ENCODE results near the gene MRLN.
"Not testable (repeated sequence)": the region's sequence is repeated elsewhere in the genome, so short reads cannot be mapped to it uniquely, and the experiment has no call there.

The MRLN gene

DNA sequence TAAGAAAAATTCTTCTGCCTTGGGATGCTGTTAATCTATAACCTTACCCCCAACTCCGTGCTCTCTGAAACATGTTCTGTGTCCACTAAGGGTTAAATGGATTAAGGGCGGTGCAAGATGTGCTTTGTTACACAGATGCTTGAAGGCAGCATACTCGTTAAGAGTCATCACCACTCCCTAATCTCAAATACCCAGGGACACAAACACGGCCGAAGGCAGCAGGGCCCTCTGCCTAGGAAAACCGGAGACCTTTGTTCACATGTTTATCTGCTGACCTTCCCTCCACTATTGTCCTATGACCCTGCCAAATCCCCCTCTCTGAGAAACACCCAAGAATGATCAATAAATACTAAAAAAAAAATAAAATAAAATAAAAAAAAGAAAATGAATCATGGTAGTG, 8.5 kb downstream of the MRLN start:
- not testable (repeated sequence) for DNase-seq

DNA sequence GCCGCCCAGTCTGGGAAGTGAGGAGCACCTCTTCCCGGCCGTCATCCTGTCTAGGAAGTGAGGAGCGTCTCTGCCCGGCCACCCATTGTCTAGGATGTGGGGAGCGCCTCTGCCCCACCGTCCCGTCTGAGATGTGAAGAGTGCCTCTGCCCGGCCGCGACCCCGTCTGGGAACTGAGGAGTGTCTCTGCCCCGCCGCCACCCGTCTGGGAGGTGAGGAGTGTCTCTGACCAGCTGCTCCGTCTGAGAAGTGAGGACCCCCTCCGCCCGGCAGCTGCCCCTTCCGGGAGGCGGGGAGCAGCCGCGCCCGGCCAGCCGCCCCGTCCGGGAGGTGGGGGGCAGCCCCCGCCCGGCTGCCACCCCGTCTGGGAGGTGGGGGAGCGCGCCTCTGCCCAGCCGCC, 9.1 kb downstream of the MRLN start:
- not testable (repeated sequence) for DNase-seq

DNA sequence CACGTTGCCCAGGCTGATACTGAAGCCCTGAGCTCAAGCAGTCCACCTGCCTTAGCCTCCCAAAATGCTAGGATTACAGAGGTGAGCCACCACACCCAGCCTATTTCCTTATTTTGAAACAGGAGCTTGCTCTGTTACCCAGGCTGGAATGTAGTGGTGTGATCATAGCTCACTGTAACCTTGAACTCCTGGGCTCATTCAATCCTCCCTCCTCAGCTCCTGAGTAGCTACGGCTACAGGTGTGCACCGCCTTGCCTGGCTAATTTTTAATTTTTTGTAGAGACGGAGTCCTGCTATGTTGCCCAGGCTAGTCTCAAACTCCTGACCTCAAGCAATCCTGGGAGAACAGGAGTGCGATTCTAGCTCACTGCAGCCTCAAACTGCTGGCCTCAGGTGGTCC, 11.7 kb downstream of the MRLN start:
- no peak for DNase-seq

DNA sequence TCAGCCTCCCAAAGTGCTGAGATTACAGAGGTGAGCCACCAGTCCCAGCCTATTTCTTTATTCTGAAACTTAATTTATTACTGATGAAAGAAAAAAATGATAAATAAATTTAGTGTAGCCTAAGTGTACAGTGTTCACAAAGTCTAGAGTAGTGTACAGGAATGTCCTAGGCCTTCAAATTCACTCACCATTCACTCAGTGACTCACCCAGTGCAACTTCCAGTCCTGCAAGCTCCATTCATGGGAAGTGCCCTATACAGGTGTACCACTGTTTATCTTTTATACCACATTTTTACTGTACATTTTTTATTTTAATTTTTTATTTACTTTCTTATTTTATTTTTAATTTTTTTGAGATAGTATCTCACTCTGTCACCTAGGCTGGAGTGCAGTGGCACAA, 12.2 kb downstream of the MRLN start:
- no peak for DNase-seq

DNA sequence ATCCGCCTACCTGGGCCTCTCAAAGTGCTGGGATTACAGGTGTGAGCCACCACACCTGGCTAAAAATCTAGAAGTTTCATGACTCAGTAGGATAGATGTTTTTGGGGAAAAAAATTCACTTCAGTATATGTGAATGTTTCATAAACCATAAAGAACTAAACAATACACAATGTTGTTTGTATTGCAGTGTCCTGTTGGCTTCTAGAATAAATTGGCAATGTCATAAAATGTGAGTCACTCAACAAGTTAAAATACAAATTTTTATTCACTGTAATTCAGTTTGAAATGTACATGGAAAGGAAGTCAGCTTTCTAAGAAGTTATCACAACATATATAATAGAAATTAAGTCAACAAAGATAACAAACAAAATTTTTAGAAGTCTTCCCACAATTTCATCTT, 16.5 kb downstream of the MRLN start:
- DNase-seq: no peak

DNA sequence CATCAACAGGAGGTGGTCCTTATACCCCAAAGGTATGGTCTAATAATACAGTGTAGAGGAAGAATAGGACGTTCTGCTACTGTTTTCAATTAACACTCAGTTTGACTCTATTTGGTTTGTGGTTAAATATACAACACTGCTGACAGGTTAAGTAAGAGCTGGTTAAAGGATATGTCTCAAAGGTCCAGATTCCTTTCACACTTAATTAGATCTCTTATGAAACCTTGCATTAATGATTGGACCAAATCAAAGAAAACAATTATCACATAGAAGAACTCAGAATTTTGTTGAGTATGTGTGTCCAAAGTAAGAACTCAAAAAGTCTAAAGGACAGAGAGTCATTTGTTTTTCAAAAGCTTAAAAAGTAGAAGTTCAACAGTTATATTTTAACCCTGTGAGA, 18.0 kb downstream of the MRLN start:
- no peak for DNase-seq

DNA sequence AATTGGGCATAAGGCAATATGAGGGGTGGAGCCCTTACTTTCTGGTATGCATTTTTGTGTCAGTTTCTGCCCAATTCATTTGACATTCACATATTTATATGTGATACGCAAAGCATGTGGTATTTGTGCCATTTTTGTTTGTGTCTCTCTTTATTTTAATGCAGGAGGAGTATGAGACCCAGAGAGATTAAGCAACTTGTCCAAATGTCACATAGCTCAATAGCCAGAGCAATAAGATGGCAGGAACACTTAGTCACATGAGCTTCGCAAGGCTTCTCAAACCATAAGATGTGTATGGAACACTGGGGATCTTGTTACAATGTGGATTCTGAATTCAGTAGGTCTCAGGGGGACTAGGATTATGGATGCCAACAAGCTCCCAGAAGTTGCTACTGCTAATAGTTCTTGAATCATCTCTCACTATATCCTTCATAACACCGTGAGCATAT, 19.2 kb downstream of the MRLN start:
- no peak for DNase-seq

DNA sequence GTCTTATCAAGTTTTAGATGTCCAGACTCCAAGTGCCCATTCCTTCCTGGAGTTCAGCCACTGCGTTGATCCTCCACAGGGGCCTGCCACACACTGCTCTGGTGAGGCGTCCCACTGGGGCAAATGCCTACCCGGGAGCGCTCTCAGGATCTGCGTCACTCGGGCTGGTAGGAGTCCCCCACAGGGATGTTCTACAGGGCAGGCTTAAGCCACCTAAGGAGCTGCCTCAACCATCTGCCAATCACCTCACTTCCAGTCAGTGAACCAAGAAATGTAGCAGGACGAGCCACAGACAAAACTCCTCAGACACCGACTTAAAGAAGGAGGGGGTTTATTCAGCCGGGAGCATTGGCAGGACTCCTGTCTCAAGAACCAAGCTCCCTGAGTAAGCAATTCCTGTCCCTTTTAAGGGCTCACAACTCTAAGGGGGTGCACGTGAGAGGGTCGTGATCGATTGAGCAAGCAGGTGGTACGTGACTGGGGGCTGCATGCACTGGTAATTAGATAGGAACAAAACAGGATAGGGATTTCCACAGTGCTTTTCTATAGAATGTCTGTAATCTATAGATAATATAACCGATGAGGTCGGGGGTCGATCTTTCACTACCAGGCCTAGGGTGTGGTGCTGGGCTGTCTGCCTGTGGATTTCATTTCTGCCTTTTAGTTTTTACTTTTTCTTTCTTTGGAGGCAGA, 19.8 kb downstream of the MRLN start:
- DNase-seq: not testable (repeated sequence)

DNA sequence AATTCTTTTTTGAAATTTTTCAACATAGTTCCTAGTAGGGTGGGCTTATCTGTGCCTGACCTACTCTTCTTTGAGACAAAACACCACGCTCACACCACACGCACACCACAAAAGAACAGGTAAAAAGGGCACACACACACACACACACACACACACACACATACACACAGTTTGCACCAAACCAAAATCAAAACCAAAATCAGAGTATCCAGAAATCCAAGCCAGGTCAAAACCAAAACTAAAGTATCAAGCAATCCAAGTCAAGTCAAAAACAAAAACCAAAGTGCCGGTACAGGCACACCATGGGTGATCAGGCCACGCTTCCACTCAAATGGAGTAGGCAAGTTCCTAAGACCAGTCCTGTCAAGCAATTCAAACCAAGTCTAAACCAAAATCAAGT, 20.4 kb downstream of the MRLN start:
- not testable (repeated sequence) for DNase-seq

DNA sequence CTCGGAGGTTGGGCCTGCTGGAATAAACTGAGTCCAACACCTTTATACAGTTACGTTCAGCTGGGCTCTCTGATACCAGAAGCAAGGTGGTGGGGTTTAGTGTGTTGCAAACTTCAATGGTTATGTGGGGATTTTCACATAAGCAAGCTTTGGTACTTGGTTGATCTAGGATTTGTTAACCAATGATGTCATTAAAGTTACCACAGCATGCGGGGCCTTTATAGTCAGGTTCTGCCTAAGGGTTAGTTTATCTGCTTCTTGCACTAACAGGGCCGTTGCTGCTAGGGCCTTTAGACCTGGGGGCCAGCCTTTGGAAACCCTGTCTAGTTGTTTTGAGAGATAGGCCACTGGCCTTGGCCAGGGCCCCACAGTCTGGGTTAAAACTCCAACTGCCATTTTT, 24.1 kb downstream of the MRLN start:
- DNase-seq: not testable (repeated sequence)

DNA sequence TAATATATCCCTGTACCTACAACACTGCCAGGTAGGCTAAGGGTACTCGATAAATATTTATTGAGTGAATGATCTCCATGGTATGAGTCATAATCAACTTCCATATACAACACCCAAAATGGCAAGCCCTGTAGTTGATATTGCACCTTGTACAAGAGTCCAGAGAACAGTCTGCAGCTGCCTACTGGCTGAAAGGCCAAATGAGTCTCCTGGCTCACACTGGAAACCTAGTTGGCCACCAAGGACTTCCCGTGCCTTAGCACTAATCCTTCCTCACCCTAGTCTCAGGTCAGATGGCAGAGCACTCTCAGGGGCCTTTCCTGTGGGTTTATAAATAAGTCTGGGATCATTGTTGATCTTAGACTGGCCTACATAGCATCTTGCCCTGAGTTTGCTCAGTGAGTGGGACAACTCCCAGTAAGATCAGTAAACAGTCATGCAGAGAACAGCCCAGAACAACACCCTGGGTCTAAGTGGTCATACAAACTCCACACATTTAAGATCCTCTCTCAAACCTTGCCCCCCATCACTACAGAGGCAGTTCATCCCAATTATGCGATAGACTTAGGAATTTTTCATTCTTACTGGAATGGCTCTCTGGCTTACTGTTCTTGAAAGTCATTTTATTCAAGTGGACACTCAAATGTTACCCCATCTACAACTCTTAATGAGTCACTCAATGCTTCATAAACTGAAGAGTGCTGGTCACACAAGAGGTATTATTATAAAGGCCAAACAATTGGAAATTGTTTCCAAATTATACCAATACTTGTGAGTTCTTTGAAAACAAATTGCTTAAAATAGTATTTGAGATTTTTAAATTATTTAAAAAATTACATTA, 28.9 kb downstream of the MRLN start:
- no peak for DNase-seq

DNA sequence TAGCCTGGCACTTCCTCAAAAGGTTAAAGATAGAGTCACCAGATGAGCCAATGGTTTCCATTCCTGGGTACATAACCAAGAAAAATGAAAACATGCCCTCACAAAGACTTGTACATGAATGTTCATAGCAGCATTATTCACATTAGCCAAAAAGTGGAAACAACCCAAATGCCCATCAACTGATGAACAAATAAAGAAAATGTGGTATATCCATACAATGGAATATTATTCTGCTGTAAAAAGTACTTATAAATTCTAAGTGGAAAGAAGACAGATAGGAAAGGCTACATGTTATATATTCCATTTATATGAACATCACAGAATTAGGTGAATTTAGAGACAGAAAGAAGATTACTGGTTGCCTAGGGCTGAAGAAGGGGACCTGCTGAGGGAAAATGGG, 32.9 kb downstream of the MRLN start:
- no peak for DNase-seq

DNA sequence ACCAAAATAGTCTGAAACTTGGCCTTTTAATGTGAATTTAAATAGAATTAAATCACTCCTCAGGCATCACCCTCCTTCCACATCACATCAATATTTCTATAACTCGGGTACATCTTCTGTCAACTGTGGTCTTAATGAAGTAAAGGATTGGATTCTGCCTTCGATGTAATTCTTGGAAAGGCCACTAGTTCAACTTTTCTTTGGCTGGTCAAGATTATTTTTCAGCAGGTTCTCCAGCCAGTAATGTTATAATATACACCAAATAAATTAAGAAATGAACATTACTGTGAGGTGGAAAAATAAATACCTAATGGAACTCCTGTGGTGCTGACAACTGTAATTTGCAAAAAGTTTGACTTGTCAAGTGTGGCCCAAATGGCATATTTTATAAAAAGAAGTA, 33.9 kb downstream of the MRLN start:
- DNase-seq: no peak

DNA sequence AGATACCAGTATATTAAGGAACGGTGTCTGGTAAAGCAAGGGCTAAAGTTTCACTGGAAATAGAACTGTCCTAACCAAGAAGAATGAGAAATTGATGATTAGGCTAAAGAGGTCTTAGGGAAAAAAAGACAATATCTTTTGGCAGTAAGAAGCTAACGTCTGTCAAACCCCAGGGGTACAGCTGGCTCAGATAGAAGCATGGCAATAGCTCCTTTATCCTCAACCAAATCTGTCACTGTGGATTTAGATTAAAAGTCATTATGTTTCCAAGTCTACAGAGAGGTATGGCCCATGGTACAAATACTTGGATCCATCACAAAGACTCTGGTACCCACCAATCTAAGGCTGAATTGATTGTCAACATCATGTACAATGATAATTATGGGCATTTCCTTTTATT, 35.0 kb downstream of the MRLN start:
- DNase-seq: no peak

DNA sequence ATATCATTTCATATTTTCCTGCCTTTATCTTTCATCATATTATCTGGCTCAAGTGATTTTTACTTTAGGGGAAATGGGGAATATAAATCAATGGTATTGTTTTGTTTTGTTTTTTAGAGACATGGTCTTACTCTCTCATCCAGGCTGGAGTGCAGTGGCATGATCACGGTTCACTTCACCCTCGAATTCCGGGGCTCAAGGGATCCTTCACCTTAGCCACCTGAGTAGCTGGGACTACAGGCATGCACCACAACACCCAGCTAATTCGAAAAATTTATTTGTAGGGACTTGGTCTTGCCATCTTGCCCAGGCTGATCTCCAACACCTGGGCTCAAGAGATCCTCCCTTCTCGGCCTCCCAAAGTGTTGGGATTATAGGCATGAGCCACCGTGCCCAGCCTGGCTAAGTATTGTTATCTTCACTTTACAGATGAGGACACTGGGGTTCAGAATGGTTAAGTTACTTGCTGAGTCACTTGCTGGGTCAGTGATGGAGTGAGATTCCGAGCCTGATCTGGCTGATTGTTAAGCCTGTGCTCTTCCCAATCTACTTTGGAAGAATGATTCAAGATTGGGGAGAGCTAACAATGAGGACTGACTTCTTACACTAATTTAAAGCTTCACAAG, 39.9 kb downstream of the MRLN start:
- no peak for DNase-seq

DNA sequence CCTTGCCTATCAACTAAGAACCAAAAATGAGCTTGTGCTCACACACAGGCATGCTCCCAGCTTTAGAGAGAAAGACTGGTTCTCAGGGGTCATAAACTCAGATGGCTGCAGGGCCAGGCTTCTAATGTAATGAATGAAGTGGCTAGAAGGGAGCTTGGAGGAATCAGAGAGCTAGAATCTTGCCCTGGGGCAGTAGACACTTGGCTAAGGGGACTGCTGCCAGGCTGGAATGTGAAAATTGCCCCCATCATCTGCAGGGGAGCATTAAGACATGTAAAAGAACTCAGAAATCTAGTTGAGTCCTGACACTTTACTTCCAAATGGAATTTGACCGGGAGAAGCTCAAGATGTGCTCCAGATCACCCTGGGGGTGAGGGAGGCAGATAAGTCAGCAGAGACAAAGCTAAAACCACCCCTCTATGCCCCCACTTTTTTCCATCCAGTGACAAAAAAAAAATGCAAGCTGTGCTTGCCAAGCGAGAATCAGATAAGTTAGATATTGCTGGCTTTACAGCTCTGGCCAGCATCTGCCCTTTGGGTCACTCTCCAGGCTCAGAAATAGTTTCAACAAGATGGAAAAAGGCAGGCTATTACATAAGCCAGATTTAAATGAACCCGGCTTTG, 41.3 kb downstream of the MRLN start:
- no peak for DNase-seq

DNA sequence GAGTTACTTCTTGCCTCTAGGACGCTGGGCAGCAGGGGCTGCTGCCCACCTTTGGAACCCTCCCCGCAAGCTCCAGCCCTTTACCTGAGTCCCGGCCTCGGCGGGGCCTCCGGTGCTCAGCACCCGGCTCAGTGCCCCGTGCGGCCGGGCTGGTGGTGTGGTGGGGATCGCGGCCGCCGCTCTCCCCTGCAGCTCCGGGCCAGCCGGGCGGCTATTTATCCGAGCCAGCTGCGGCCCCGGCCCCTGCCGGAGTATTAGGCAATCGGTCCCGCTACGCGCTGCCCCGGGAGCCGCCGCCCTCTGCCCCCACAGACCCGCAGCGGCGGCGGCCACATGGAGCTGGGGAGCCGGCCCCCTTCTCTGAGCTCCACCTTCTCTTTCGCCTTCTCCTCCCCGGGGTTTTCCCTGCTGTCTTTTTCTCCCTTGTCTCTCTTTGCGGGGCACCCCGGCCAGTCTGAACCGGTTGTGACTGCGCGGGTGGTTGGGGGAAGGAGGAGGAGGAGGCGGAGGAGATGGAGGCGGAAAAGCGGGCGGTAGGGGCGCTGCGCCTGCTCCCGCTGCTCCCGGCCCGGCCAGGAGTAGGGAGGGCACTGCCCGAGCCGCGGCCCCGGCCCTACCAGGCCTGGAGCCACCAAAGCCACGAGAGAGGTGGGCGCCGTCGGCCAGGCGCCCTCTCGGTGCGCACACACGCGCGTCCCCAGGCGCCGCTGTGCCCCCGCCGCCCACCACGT, 43.7 kb downstream of the MRLN start, which contains the start of gene SLC16A9:
Gene SLC16A9, minus strand, starts transcription at position 456 of the 731 bp plus-strand sequence. CDS start 25,559 bp downstream, outside the sequence.
- peak; percentile 1 to 68 (median 61) for DNase-seq

DNA sequence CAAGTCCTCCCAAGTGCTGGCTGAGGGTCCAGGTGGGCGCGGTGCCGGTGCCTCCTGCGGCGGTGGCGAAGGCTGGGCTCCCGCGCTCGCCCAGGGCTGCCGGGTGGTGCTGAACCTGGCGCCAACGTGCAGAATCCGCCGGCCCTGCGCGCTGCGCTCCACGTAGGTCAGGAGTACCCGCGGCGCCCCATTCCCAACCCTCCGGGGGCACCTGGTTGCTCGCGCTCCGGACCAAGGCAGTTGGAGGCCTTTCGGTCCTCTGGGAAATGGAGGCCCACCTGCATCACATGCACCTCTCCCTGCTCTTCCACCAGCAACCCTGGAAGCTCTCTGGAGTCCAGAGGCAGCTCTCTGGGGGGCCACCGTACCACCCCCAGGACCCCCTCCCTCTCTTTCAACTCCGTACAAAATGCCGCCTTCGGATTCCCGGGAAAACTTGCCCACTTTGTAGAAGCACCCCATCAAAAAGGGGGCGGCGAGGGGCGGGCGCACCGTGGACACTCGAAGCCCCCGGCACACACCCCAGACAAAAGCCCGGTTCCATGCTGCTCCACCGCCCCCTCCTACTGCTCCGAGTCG, 44.4 kb downstream of the MRLN start:
- peak; percentile 7 to 39 (median 37) for DNase-seq

DNA sequence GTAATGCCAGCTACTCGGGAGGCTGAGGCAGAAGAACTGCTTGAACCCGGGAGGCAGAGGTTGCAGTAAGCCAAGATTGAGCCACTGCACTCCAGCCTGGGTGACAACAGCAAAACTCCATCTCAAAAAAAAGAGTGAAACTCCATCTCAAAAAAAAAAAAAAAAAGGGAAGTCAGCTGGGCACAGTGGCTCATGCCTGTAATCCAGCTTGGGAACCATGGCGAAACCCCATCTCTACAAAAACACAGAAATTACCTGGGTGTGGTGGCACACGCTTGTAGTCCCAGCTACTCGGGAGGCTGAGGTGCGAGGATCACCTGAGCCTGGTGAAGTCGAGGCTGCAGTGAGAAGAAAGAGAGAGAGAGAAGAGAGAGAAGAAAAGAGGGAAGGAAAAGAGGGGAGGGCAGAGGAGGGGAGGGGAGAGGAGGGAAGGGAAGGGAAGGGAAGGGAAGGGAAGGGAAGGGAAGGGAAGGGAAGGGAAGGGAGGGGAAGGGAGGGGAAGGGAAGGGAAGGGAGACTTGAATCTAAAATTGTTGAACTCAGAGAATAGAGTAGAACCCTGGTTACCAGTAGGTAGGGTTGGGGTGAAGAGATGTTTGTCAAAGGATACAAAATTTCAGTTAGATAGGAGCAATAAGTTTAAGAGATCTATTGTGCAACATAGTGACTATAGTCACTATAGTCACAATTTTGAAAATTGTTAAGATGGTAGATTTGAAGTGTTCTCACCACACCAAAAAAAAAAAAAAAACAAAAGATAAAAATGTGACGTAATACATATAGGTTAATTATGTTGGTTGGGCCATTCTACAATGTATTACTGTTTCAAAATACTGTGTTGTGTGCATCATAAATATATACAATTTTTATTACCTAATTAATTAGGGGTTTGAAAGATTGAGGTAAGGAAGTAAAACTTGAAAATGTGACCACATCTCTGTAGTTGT, 46.1 kb downstream of the MRLN start:
- no peak for DNase-seq

DNA sequence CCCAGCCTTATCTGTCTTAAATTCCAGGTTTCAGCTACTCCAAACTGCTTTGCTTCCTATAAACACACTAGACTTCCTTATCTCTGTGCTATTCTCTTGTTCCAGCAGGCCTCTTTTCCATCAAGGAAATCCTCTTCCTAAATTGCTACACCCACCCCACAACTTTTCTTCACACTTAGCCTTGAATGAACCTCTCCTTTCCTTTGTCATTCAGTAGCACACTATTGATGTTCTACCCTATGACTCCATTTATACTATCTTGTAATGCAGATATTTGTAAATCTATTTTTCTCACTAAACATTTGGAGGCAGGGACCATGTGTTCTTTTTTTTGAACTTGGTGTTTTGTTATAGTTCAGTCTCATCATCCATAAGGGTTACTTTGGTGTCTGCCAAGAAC, 47.3 kb downstream of the MRLN start:
- no peak for DNase-seq

DNA sequence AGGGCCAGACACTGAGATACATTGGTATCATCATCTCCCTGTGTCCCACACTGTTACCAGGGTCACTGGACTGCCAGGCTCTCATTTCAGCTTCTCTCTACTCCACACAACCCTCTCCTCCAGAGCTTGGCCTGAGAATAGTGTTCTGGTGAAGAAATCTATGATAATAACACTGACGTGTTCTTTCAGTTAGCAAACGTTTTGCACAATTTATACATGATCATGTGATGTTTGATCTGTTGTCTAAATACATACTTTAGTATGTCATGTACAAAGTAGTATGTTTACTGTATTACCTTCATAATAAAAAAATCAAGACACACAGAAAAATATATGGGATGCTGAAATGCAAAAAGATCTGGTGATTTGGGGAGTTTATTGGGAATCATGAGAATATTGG, 48.6 kb downstream of the MRLN start:
- no peak for DNase-seq

Data from NCI-H1417 (cell line).